ENCODE data around the gene C1orf159. TPM values are rescaled to one million over a fixed set of nuclear protein-coding genes. Genes with fewer than 3 reads are reported as not detected.

C1orf159 gene
- total and polyA plus RNA-seq, 9 of the 15 experiments (the other 6 are each of a cell fraction or from before 2014, with no cell fraction given) = 0.28 to 54.9 (median 10.6) TPM

- Histone ChIP-seq H3K9me3 (replicated peaks; ENCODE audit: control insufficient read depth, insufficient read depth, low read depth, low read length) (no peaks in the 10 kb centered on the region), H3K27me3 (ENCODE audit: control insufficient read depth in 2 of 2, insufficient read depth in 2 of 2, low read length in 2 of 2) (no peaks in the 10 kb centered on the region), H2AFZ (ENCODE audit: low read depth, low read length) (no peak overlapping the region), H3K27ac (ENCODE audit: extremely low read depth, low read depth, low read length) (no peak overlapping the region), H3K4me3 (no peak overlapping the region), H4K20me1 (replicated peaks; ENCODE audit: control insufficient read depth, insufficient read depth, low read length) (peaks cover 28% of the 10 kb centered on the region), H3K36me3 (ENCODE audit: control insufficient read depth, insufficient read depth, low read length) (peaks cover 13% of the 10 kb centered on the region; the same call in 1 of the 3 replicates), H3K9me1 (ENCODE audit: control insufficient read depth, insufficient read depth, low read length) (no peaks in the 10 kb centered on the region), H3K9ac (ENCODE audit: insufficient read depth in 1 of 2, low read depth in 2 of 2, low read length in 2 of 2) (no peak overlapping the region), H3K79me2 (ENCODE audit: control insufficient read depth, insufficient read depth, low read length) (no peaks in the 10 kb centered on the region; the same call in 2 of the 3 replicates), H3K4me1 (replicated peaks in 1 of 2; ENCODE audit: control insufficient read depth in 2 of 2, insufficient read depth in 2 of 2, low read length in 2 of 2) (peaks cover 0 to 74% of the 10 kb centered on the region in 2 experiments; a peak in 3 of 5 replicates), H3K4me2 (ENCODE audit: insufficient read depth, low read length) (no peak overlapping the region)
- no peak for FAIRE-seq
- TF ChIP-seq COPS2 (conservative IDR thresholded peaks at IDR 0.05) (no peak), POLR2G (IDR thresholded peaks at IDR 0.05; ENCODE audit: low read depth, low read length) (peak; percentile 55), ZBTB33 (CRISPR knock-in tag; IDR thresholded peaks at IDR 0.05) (peak; percentile 95), HNRNPL (IDR thresholded peaks at IDR 0.05; ENCODE audit: low read depth, low read length) (peak; percentile 27; the same call in 1 of the 2 replicates), GATA2 (CRISPR knock-in tag; IDR thresholded peaks at IDR 0.05) (no peak), ZNF143 (CRISPR knock-in tag; IDR thresholded peaks at IDR 0.05) (no peak), MEIS2 (IDR thresholded peaks at IDR 0.05; ENCODE audit: partially characterized antibody) (no peak), RBM14 (IDR thresholded peaks at IDR 0.05; ENCODE audit: borderline replicate concordance, insufficient read depth, low read depth, low read length) (0 out of 2 replicates have a peak, but pooled peaks have one; percentile 52), RBFOX2 (IDR thresholded peaks at IDR 0.05; ENCODE audit: low read depth, low read length) (peak; percentile 17; the same call in 1 of the 2 replicates), ZNF124 (CRISPR knock-in tag; IDR thresholded peaks at IDR 0.05) (no peak), XRCC3 (IDR thresholded peaks at IDR 0.05) (no peak)
- POLR2A ChIA-PET = no interaction called here
- CTCF ChIA-PET (ENCODE audit: low intra/inter-chr PET ratio) = no interaction called here
- BruUV-seq (replicated peaks) = no TSS peak
- in situ Hi-C loops (cut with MboI) = no loop called here
- DNase-seq (ENCODE audit: extremely low read depth in 1 of 4, low spot score in 3 of 4) = no peak
- WGBS (ENCODE audit: insufficient coverage, low coverage, missing lambda C conversion rate) = 98% methylated on average over 7 of the region's 30 CpGs
- intact Hi-C loops (cut with micrococcal nuclease) = no loop called here
- ATAC-seq = no peak
These were observed 81.5 kb downstream of the C1orf159 start for GRCh38 chr1:1034439-1034781.
